Muscle of leg (tissue), 11 donors: Measurements from ENCODE around the gene IREB2. TPM values are rescaled to one million over a fixed set of nuclear protein-coding genes. Genes with fewer than 3 reads are reported as not detected.
"Not testable (repeated sequence)": the region's sequence is repeated elsewhere in the genome, so short reads cannot be mapped to it uniquely, and the experiment has no call there.

ENCODE experiments used
- DNase-seq: peaks from one replicate; pipeline ENCODE4 v3.0.0; 2013
- H3K27ac ChIP-seq: one replicate; pipeline ENCODE4 v1.5.1; 2013; ENCODE audit warnings: mild to moderate bottlenecking, low read length, control low read depth
- H3K27me3 ChIP-seq: one replicate; pipeline ENCODE4 v1.6.1; 2013; ENCODE audit warnings: low read length; ENCODE audit not compliant: control insufficient read depth, insufficient read depth
- H3K36me3 ChIP-seq: one replicate; pipeline ENCODE4 v1.6.1; 2013; ENCODE audit warnings: low read length; ENCODE audit not compliant: control insufficient read depth, insufficient read depth
- H3K4me1 ChIP-seq: one replicate; pipeline ENCODE4 v1.6.1; 2013; ENCODE audit warnings: low read length; ENCODE audit not compliant: control insufficient read depth, insufficient read depth
- H3K4me3 ChIP-seq: one replicate; pipeline ENCODE4 v1.5.1; 2013; ENCODE audit warnings: low read length, control low read depth
- H3K9me3 ChIP-seq: replicated peaks from 2 replicates; pipeline ENCODE4 v1.6.1; 2013; ENCODE audit warnings: low read depth, low read length; ENCODE audit not compliant: control insufficient read depth
- WGBS: methylation state at CpG from one replicate; pipeline ENCODE4 v1.1.5; 2013; ENCODE audit warnings: missing lambda C conversion rate; ENCODE audit not compliant: insufficient coverage; 5-methylcytosine and 5-hydroxymethylcytosine counted together
- polyA plus RNA-seq, 8 donors: library from polyadenylated mRNA; unstranded; fragments of 120-200 nt; gene quantifications; one replicate each; pipeline versions ENCODE4 v1.2.1 to v1.2.3, GENCODE V29; 2013; ENCODE audit warnings: inconsistent platforms in 1 of 8, low replicate concordance in 1 of 8; ENCODE audit not compliant: insufficient read length in 8 of 8, insufficient read depth in 1 of 8
- total RNA-seq: library from RNA; stranded (reverse); fragments of 120-200 nt; gene quantifications from one replicate; pipeline ENCODE4 v1.2.4, GENCODE V29; 2013

IREB2 gene
- total and polyA plus RNA-seq, 9 donors: 28.4 to 44.0 (median 37.7) TPM

- no peaks in the 10 kb centered on the region for H3K9me3 ChIP-seq
- no peak overlapping the region for H3K4me3 ChIP-seq
- H3K27me3 ChIP-seq: no peaks in the 10 kb centered on the region
- H3K36me3 ChIP-seq: no peaks in the 10 kb centered on the region
- DNase-seq: no peak
- H3K27ac ChIP-seq: no peak overlapping the region
- WGBS: 100% methylated on average over 1 of the region's 3 CpGs
- H3K4me1 ChIP-seq: peaks cover 10% of the 10 kb centered on the region
Observed at GRCh38 chr15:78394026-78394425, 44.0 kb upstream of the IREB2 start.

DNA sequence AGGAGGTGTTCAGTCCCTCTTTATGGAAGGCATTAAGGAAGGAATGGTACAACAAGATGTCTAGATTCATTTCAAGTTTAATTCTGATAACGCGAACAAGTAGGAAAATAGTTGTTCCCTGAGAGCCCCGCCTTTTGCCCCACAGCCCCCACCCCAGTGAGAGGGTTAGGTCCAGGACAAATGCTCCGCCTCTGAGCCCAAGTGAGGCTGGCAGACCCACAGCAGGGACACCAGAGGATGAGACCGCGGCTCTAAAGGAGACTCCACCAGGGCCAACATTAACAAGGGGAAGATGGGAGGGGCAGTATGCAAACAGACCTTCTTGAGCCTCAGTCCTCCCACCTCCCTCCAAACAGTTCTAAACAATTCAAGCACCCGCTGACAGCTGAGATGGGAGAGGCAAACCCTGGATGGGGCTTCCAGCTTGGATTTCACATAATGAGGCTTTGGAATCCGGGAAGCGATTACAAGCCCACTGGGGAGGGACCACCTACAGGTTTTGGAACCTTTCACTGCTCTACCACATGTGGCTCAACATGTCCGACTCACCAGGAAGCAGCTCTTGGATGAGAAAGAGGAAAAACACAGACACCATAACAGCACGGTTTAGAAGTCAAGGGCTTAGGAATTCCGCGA is 42.9 kb upstream of the IREB2 start:
- 18% methylated on average over 4 of the region's 13 CpGs for WGBS
- H3K27ac ChIP-seq: no peak overlapping the region
- H3K36me3 ChIP-seq: no peaks in the 10 kb centered on the region
- no peaks in the 10 kb centered on the region for H3K9me3 ChIP-seq
- no peaks in the 10 kb centered on the region for H3K27me3 ChIP-seq
- H3K4me3 ChIP-seq: no peak overlapping the region
- peaks cover 2% of the 10 kb centered on the region for H3K4me1 ChIP-seq
- DNase-seq: peak; percentile 90

DNA sequence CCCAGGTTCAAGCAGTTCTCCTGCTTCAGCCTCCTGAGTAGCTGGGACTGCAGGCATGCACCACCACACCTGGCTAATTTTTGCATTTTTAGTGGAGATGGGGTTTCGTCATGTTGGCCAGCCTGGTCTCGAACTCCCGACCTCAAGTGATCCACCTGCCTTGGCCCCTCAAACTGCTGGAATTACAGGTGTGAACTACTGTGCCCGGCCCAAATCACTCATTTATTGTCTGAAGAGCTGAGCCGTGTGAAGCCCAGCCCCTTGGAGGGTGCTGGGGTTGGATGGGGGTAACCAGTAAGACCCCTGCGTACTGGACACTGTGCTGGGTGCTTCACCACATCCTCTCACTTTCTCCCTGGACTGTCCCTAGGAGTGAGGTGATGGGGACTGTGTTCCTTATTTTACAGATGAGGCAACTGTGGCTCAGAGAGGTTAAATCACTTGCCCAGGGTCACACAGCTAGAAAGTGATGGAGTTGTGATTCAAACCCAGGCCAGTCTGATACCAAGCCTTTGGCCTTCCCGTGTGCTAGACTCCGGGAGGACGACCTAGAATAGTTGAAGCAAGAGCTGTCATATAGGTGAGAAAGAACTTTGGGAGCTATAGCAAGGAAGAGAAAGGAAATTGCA is 41.7 kb upstream of the IREB2 start:
- 91% methylated on average over 5 of the region's 9 CpGs for WGBS

GRCh38 chr15:78396976-78397375 is 41.0 kb upstream of the IREB2 start:
- Histone ChIP-seq H3K9me3 (no peaks in the 10 kb centered on the region), H3K27ac (no peak overlapping the region), H3K27me3 (peaks cover 5% of the 10 kb centered on the region), H3K4me1 (peaks cover 2% of the 10 kb centered on the region), H3K4me3 (no peak overlapping the region), H3K36me3 (no peaks in the 10 kb centered on the region)
- 40% methylated on average over 1 of the region's 9 CpGs for WGBS
- DNase-seq: no peak

More for the DNA sequence above, 41.7 kb upstream of the IREB2 start:
- H3K4me3 ChIP-seq: no peak overlapping the region
- DNase-seq: no peak
- no peaks in the 10 kb centered on the region for H3K36me3 ChIP-seq
- H3K9me3 ChIP-seq: no peaks in the 10 kb centered on the region
- no peaks in the 10 kb centered on the region for H3K27me3 ChIP-seq
- H3K27ac ChIP-seq: no peak overlapping the region
- H3K4me1 ChIP-seq: peaks cover 2% of the 10 kb centered on the region

GRCh38 chr15:78397382-78397781 is 40.6 kb upstream of the IREB2 start:
- Histone ChIP-seq H3K4me1 (peaks cover 2% of the 10 kb centered on the region), H3K4me3 (no peak overlapping the region), H3K27me3 (peaks cover 5% of the 10 kb centered on the region), H3K36me3 (no peaks in the 10 kb centered on the region), H3K27ac (no peak overlapping the region), H3K9me3 (no peaks in the 10 kb centered on the region)
- no peak for DNase-seq
- WGBS: 100% methylated on average over 2 of the region's 2 CpGs

GRCh38 chr15:78398076-78398825 is 39.8 kb upstream of the IREB2 start:
- Histone ChIP-seq H3K27ac (no peak overlapping the region), H3K27me3 (peaks cover 5% of the 10 kb centered on the region), H3K4me1 (peaks cover 2% of the 10 kb centered on the region), H3K4me3 (no peak overlapping the region), H3K9me3 (no peaks in the 10 kb centered on the region), H3K36me3 (no peaks in the 10 kb centered on the region)
- no peak for DNase-seq
- WGBS: 84% methylated on average over 10 of the region's 11 CpGs

DNA sequence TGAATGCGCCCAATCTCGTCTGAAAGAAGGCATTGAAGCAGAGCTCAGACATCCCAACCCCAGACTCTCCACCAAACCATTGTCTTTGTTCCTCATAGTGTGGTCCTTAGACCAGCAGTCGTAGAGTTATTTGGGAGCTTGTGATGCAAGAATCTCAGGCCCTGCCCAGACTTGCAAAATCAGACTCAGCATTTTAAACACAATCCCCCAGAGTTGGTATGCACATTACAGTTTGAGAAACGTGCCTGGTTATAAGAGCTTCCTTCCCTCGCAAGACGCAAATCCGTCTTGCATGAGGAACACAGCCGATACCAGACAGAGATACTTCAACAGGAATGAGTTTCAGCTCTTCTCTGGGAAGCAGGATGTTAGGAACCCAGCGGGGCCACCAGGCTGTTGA is 38.9 kb upstream of the IREB2 start:
- WGBS: 52% methylated on average over 6 of the region's 9 CpGs
- H3K4me3 ChIP-seq: no peak overlapping the region
- H3K27me3 ChIP-seq: peaks cover 5% of the 10 kb centered on the region
- no peak overlapping the region for H3K27ac ChIP-seq
- DNase-seq: peak; percentile 52
- no peaks in the 10 kb centered on the region for H3K9me3 ChIP-seq
- H3K36me3 ChIP-seq: no peaks in the 10 kb centered on the region
- peaks cover 2% of the 10 kb centered on the region for H3K4me1 ChIP-seq

- no peaks in the 10 kb centered on the region for H3K4me1 ChIP-seq
- H3K36me3 ChIP-seq: no peaks in the 10 kb centered on the region
- no peak for DNase-seq
- WGBS: 44% methylated on average over 1 of the region's 9 CpGs
- H3K27me3 ChIP-seq: peaks cover 11% of the 10 kb centered on the region
- no peak overlapping the region for H3K27ac ChIP-seq
- H3K9me3 ChIP-seq: no peaks in the 10 kb centered on the region
- H3K4me3 ChIP-seq: no peak overlapping the region
Observed at GRCh38 chr15:78402061-78402610, 35.9 kb upstream of the IREB2 start.

DNA sequence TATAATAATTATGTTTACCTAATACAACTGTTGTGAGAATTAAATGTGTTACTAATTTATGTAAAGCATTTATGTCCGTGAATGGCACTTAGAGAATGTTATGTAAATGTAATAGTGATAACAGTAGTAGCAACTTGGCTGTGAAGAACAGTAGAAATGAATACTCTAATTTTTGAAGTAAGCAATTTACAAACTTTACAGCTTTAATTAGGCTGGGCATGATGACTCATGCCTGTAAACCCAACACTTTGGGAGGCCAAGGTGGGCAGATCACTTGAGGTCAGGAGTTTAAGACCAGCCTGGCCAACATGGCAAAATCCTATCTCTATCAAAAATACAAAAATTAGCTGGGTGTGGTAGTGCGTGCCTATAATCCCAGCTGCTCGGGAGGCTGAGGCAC is 33.9 kb upstream of the IREB2 start:
- Histone ChIP-seq H3K4me1 (no peaks in the 10 kb centered on the region), H3K4me3 (no peak overlapping the region), H3K27me3 (peaks cover 11% of the 10 kb centered on the region), H3K27ac (no peak overlapping the region), H3K36me3 (no peaks in the 10 kb centered on the region), H3K9me3 (no peaks in the 10 kb centered on the region)
- no peak for DNase-seq
- WGBS: no CpG with 5 or more reads among the region's 3 CpGs

DNA sequence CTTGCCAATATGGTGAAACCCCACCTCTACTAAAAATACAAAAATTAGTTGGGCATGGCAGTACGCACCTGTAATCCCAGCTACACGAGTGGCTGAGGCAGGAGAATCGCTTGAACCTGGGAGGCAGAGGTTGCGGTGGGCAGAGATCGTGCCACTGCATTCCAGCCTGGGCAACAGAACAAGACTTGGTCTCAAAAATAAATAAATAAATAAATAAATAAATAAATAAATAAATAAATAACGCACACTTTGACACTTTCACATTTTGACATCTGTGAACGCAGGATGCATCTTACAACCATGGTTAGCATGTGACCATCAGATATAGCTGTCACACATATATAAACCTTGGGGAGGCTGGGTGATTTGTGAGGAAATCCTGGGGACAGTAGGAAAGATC is 33.2 kb upstream of the IREB2 start:
- DNase-seq, H3K9me3 ChIP-seq, H3K36me3 ChIP-seq, H3K4me1 ChIP-seq, H3K4me3 ChIP-seq, H3K27ac ChIP-seq: not testable (repeated sequence)
- peaks cover 11% of the 10 kb centered on the region for H3K27me3 ChIP-seq
- no CpG with 5 or more reads among the region's 7 CpGs for WGBS
